HG02885 (cell line): ENCODE measurements around the gene SCAMP3.

Experiments
- ATAC-seq: cut with Tn5 transposase; IDR thresholded peaks from one replicate; pipeline ENCODE4 v1.9.1; 2021; ENCODE audit warnings: mild to moderate bottlenecking; ENCODE audit not compliant: unreplicated experiment, poor library complexity

SCAMP3 gene

DNA sequence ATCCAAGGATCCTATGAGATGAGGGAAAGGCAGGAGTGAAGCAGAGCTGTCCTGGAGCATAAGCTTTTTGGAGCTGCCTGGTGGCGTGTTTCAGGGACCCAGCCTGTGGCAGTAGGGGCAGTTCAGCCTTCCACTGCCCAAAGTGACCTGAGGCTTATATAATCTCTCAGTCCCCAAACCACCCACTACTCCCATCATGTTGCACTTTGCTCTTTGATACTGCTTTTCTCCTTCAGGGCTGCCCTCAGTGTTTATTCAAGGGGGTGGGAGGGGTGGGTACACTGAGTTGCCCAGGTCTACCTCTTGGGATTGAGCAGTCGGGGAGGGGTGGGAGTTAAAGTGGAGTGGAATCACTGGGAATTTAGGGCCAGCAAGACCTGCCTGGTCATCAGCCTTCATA, 24.4 kb upstream of the SCAMP3 start:
- ATAC-seq: no peak

DNA sequence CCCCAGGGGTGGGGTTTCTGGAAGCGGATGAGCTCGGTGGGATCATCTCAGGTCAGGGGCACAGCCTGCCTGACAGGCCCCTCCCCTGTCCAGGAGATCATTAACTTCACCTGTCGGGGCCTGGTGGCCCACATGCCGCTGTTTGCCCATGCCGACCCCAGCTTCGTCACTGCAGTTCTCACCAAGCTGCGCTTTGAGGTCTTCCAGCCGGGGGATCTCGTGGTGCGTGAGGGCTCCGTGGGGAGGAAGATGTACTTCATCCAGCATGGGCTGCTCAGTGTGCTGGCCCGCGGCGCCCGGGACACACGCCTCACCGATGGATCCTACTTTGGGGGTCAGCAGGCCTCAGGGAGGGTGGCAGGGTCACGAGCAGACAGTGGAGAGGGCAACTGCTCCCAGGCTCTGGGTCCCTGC, 23.5 kb upstream of the SCAMP3 start:
- ATAC-seq: no peak

DNA sequence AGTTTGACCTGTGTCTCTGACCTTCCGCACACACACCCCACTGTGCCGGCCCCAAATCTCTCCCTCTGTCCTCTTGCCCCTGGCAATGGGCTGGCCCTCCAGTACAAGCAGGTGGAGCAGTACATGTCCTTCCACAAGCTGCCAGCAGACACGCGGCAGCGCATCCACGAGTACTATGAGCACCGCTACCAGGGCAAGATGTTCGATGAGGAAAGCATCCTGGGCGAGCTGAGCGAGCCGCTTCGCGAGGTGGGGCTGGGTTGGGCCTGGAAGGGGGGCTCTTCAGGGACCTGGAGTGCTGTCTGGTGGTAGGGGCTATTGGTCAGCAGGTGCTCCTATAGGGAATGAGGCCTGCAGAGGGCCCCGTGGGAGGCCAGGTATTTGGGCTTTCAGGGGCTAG, 22.9 kb upstream of the SCAMP3 start:
- ATAC-seq: no peak

DNA sequence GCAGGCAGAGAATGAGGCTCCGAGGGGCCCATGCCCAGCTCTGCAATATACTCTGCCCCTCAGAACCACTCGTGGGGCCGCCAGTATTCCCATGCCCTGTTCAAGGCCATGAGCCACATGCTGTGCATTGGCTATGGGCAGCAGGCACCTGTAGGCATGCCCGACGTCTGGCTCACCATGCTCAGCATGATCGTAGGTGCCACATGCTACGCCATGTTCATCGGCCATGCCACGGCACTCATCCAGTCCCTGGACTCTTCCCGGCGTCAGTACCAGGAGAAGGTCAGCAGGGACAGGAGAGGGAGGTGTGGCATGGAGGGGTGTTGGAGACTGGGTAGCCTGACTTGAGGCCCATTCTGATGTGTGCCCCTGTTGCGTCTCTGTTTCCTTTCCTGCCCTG, 22.3 kb upstream of the SCAMP3 start:
- ATAC-seq: no peak

DNA sequence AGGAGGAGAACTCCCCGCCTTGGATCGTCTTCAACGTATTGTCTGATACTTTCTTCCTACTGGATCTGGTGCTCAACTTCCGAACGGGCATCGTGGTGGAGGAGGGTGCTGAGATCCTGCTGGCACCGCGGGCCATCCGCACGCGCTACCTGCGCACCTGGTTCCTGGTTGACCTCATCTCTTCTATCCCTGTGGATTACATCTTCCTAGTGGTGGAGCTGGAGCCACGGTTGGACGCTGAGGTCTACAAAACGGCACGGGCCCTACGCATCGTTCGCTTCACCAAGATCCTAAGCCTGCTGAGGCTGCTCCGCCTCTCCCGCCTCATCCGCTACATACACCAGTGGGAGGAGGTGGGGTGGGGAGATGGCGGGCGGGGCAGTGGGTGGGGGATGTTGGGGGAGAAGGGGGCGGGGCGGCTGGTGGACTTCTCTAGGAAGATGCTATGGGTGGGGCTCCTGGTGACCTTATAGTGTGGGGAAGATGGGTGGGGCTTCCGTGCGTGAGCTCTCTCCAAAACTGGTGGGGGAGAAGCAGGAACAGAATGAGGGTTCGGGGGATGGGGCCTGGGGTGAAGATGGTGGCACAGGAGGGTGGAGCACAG, 20.4 kb upstream of the SCAMP3 start:
- no peak for ATAC-seq

DNA sequence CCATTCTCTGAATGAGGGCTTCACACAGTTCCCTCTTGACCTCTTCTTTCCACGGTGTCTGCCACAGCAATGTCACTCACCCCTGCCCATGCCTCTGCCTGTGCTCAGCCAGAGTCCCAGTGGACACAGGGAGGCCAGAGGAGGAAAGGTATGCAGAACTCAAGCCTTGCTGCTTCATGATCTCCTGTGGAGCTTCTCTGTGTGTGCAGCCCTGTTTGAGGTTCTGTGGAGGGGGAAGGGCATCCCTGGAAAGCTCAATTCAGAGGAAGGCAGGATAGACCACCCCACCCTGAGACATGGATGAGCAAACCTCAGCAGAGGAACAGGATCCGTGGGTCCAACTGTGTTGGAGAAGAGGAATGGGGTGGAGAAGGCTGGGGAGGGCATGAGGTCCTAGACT, 17.1 kb upstream of the SCAMP3 start:
- no peak for ATAC-seq

DNA sequence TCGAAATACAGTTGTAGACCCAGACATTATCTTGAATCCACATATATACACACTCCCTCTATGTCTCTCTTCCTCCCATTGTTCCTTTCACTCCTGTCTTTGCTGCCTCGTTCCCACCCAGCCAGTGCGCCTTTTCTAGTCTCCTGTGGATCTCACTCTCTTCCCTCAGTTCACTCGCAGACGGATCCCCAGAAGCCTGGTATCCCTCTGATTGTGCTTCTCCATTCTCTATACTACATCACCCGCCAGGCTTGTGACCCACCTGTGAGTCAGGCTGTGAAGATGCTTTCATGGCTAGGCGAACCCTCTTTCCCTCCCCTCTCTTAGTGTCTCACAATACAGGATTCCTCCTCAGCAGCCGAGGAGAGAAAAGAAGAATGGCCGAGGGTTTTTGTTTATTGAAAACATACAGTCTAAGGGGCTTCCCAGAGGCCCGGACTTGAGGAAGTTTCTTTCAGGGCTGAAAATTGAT, 16.6 kb upstream of the SCAMP3 start:
- no peak for ATAC-seq

DNA sequence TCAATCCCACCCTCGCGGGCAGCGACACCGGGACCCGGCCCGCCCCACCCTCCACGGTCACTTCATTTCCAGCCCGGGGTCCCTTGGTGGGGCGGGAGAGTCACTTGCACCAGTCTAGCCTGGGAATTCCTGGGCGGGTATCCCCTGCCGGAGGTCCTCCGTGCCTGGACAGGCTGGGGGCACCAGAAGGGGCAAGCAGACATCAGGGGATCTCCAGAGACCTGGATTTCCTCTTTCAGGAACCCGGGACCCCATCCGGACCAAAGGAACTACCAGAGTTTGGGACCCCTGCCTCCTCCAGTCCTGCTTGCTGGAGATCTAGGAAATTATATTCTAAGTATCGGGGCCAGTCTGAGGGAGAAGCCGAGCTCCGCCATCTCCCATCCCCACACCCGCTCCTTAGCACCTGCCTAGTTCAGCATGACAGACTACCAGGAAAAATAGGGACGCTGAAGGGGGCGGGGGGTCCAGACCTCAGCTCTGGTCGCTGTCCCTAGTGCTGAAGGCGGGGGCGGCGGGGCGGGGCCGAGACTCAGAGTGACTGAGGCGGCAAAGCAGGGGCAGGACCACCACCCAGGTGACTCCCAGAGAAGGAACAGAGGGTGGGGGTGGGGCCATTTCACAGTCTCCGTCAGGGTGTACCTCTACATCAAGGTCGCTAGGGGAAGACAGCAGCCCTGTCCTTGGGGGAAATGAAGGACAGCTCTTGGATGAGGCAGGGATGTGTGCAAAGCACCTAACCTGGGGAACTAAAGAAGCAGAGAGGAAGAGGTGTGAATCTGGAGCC, 15.9 kb upstream of the SCAMP3 start:
- ATAC-seq: no peak

DNA sequence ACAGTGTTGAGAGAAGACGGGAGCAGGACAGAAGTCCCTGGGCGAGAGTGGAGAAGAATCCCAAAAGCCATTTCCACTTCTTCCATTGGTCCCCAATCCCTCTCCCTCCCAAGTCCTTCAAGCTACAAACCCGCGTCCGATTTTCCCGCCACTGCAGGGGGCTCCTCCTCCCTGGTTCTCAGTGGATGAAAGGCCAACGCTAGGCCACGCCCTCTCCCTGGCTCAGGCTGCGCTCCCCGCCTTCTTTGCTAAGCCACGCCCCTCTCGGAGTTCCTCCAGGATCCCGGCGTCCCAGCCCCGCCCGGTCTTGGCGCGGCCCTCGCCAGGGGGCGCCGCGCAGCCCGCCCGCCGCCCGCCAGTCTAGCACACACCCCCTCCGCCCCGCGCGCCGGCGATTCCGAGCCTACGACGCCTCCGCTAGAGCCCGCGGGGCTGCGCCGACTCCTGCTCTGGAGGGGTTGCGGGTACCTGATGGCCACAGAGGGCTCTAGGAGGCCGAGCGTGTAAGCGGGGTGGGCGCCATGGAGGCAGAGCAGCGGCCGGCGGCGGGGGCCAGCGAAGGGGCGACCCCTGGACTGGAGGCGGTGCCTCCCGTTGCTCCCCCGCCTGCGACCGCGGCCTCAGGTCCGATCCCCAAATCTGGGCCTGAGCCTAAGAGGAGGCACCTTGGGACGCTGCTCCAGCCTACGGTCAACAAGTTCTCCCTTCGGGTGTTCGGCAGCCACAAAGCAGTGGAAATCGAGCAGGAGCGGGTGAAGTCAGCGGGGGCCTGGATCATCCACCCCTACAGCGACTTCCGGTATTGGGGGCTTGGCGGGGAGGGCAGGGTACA, 15.1 kb upstream of the SCAMP3 start, which contains the start of gene HCN3:
Gene HCN3, plus strand, starts transcription at position 394 of the 832 bp plus-strand sequence. Its CDS starts 128 bp downstream, at position 522.
- ATAC-seq: peak; percentile 77

DNA sequence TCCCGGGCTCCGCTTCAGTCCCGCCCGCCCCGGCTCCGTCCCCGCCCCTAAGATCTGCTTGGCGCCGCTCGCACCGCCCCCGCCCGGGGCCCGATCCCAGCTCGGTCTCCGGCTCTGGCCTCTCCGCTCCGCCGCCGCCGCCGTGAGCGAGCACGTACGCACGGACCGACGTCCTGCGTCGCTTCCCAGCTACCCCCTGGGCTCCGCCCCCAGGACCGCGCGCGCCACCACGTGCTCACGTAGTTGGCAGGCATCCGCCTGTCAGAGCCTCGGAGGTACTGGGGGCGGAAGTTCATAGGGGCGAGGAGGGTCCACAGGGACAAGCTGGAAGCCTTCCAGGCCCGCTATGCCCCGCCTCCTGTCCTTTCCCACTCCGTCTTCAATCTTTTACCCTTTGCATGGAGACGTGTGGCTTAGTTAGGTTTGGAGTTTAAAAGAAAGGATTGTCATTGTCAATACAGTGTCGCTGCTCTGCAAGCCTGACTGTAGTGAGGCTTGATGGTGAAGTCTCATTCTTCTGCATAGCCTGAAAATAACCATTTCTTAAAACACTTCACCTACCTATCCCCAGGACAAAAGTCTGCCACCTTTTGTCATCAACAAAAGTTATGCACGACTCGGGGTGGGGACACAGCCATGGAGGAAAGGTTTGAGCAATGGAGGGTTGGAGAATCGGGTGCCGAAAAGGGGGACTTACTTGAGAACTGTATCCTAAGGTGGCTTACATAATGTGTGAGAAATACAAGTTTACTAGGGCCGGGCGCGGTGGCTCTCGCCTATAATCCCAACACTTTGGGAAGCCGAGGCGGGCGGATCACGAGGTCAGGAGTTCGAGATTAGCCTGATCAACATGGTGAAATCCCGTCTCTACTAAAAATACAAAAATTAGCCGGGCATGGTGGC, 11.4 kb upstream of the SCAMP3 start, which contains the start of gene CLK2:
Gene CLK2, minus strand, starts transcription at position 162 of the 903 bp plus-strand sequence. CDS start 2,527 bp downstream, outside the sequence.
- peak; percentile 79 for ATAC-seq

DNA sequence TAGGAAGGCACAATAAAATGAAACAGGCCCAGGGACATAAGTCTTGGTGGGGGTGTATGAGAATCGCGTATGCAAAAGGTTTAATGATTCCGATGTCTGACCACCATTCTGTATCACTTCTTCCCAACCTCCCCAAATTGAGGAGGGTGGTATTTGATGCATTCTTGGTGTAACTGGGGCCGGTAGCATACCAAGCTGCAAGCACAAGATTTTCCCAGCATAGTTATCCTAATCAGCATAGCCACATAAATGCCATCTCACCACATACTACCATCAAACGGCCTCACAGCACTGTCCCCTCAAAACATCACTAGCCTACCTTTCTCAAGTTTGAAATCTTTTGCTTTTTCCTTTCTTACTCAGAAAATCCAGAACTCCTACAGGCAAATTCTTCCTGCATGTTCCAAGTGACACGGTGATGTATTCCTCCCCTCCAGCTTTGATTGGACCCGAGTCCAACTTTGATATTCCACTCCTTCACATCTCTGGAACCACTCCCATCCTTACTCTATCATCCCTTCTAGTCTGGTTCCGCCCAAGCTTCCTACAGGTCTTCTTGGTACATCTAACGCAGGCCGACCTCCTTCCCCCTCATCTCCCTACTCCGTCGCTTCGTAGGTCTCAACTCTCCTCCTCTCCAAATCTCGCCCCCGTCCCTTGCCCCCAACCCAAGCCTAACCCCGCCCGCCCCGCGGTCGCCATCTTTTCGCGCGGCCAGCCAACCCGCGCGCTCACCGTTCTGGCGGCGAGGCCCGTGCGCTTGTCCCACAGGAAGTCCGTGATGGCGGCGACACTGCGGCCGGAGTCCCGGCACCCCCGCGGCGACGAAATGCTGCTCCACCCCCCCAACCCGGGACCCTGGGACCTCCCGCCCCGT, 10.5 kb upstream of the SCAMP3 start:
- peak; percentile 30 for ATAC-seq

DNA sequence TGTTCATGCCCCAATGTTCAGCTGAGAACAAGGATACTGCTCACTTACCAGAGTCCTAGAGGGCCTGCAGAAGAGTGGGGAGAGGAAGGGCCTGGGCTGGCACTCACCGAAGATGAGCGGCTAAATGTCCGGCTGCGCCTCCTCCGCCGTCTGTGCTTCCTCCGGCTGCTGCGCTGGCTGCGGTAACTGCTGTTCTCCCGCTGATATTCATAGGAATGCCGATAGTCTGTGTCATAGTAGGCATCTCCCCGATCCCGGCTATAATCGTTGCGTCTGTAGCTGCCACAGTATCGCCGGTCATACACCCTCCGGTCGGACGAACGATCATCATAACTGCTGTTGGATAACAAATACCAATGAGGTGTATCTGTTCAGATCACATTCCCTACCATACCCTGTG, 7.2 kb upstream of the SCAMP3 start:
- no peak for ATAC-seq

DNA sequence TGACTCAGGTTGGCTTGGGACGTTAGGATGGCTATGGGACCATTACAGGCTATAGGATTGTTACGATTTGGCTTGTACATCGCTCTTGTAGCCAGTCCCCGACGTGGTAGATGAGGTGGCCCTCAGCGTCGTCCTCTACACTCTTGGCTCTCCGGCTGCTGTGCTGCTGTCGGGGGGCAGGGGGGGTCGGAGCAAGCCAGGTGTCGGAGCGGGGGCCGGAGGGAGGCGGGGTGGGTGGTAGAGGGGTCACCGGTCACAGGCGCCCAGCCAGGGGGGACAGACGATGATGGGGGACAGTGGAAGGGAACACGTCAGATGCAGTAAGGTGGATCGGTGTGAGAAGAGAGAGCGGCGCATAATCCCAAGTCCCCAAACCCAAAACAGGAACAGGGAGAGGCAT, 6.5 kb upstream of the SCAMP3 start:
- ATAC-seq: no peak

DNA sequence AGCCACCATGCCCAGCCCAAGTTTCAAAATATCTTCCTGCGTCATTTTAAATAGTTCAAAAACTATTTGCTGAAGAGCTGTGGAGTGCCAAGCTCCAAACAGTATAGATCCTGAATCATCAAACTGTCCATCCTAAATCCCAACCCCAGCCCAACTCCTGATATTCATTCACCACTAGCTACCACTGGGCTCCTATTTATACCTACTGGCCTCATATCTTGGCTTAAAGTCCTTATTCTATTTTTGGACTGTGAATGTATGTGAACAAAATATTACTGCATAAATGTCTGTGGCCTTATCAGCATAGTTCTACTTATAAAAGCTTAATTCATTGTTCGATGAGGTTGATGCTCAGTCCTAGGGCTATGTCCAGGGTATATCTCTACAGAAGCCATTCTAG, 5.2 kb upstream of the SCAMP3 start:
- ATAC-seq: no peak

DNA sequence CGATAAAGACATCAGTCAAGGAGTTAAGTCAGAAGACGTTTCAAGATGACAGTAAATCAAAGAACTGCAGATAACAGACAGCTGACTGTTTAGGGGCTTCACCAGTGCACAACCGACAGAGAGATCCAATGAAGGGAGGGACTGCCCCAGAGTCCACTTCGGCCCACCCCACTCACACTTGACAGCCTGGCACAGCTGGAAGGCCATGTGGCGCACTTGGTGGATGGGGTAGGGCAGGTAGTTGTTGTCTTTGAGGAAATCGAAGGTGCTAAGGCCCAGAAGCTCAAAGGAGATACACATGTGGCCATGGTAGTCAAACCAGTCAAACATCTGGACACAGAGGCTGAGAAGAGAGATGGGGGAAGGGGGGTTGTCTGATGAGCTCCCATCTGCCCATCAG, 4.4 kb upstream of the SCAMP3 start:
- ATAC-seq: no peak

DNA sequence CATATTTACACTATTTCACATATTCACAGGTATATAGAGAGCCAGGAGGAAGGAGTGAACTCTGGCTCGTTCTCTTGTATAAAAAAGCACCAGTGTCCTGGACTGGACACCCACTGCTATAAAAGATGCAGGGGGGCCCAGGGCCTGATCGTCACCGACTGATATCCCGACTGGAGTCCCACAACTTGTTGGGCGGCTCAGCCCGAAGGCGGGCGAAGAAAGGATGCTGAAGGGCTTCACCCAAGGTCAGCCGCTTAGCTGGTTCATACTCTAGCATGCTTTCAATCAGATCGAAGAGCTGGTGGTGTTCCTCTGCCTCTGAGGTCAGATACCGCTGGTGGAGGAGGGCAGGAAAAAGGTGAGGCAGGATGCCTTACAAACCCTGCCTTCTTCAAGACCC, 907 bp upstream of the SCAMP3 start:
- no peak for ATAC-seq

DNA sequence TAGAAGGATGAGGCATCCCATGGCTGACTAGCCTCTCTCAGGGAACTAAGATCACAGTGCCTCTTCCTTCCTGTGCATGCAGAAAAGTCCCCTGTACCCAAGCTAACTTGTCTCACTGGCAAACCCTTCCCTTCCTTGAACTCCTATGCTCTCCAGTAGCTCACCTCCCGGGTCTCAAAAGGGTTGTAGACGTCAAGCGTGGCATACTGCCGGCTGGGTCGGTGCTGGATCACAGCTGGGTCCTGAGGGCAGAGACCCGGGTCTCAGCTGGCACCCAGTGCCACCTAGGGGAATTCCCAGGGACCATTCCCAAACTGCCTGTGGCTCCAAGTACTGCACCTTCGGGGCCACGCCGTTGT, 688 bp downstream of the SCAMP3 start:
- ATAC-seq: no peak

DNA sequence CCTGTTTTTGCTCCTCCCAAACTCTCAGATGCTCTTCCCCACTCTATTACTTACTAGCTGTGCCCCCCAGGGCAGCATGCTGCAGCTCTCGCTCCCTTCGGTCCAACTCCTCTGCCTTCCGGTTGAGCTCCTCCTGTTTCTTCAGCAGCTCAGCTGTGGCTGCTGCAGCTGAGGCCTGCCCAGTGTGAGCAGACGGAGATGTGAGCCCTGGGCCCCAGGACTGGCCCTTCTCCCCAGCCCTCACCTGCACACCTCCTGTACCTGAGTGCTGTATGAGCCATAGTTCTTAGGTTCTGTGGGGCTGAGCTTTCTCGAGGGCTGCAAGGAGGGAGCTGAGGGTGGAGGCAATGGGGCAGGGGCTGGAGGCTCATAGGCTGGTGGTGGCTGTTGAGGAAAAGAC, 1.9 kb downstream of the SCAMP3 start:
- ATAC-seq: no peak
